GM18873 (cell line): ENCODE results near the gene MAPK10.
"Not testable (repeated sequence)": the region's sequence is repeated elsewhere in the genome, so short reads cannot be mapped to it uniquely, and the experiment has no call there.

ENCODE experiments used
- ATAC-seq: cut with Tn5 transposase; IDR thresholded peaks from one replicate; pipeline ENCODE4 v1.9.1; 2021; ENCODE audit warnings: mild to moderate bottlenecking, moderate library complexity, moderate number of reproducible peaks; ENCODE audit not compliant: unreplicated experiment, low FRiP score

The MAPK10 gene

GRCh38 chr4:86004030-86004429 is 355.8 kb downstream of the MAPK10 start:
- ATAC-seq, result no peak

GRCh38 chr4:86001591-86001990 is 358.3 kb downstream of the MAPK10 start:
- ATAC-seq, result no peak

GRCh38 chr4:85995361-85995760 is 364.5 kb downstream of the MAPK10 start:
- ATAC-seq, result no peak

- ATAC-seq, result no peak
Measured at GRCh38 chr4:85994576-85994975, 365.3 kb downstream of the MAPK10 start.

- ATAC-seq, result no peak
Measured at GRCh38 chr4:85993641-85994040, 366.2 kb downstream of the MAPK10 start.

- ATAC-seq, result no peak
Measured at GRCh38 chr4:85986266-85986665, 373.6 kb downstream of the MAPK10 start.

- peak; percentile 95 for ATAC-seq
Measured at GRCh38 chr4:85979276-85979675, 380.6 kb downstream of the MAPK10 start.

- no peak for ATAC-seq
Measured at GRCh38 chr4:85970535-85970934, 389.3 kb downstream of the MAPK10 start.

- ATAC-seq, result peak; percentile 59
Measured at GRCh38 chr4:85968945-85969819, 390.7 kb downstream of the MAPK10 start.

- ATAC-seq, result no peak
Measured at GRCh38 chr4:85967872-85968271, 392.0 kb downstream of the MAPK10 start.

GRCh38 chr4:85966373-85966772 is 393.5 kb downstream of the MAPK10 start:
- ATAC-seq, result no peak

- no peak for ATAC-seq
Measured at GRCh38 chr4:85965529-85965928, 394.3 kb downstream of the MAPK10 start.

GRCh38 chr4:85965017-85965416 is 394.8 kb downstream of the MAPK10 start:
- ATAC-seq, result not testable (repeated sequence)

- no peak for ATAC-seq
Measured at GRCh38 chr4:85964298-85964697, 395.6 kb downstream of the MAPK10 start.

GRCh38 chr4:85963231-85963630 is 396.6 kb downstream of the MAPK10 start:
- ATAC-seq, result no peak

- ATAC-seq, result no peak
Measured at GRCh38 chr4:85961887-85962286, 398.0 kb downstream of the MAPK10 start.

- no peak for ATAC-seq
Measured at GRCh38 chr4:85956293-85956945, 403.4 kb downstream of the MAPK10 start.

- ATAC-seq, result no peak
Measured at GRCh38 chr4:85955620-85956292, 404.1 kb downstream of the MAPK10 start.

- ATAC-seq, result no peak
Measured at GRCh38 chr4:85953651-85954018, 406.2 kb downstream of the MAPK10 start.

- ATAC-seq, result no peak
Measured at GRCh38 chr4:85952972-85953650, 406.7 kb downstream of the MAPK10 start.

GRCh38 chr4:85952528-85952927 is 407.3 kb downstream of the MAPK10 start:
- no peak for ATAC-seq
